ENCODE results near the gene CSNK2B. TPM values are rescaled to one million over a fixed set of nuclear protein-coding genes. Genes with fewer than 3 reads are reported as not detected.

The CSNK2B gene
- total and polyA plus RNA-seq, 9 of the 15 experiments (the other 6 are each of a cell fraction or from before 2014, with no cell fraction given): 120 to 1,126 (median 529) TPM

DNA sequence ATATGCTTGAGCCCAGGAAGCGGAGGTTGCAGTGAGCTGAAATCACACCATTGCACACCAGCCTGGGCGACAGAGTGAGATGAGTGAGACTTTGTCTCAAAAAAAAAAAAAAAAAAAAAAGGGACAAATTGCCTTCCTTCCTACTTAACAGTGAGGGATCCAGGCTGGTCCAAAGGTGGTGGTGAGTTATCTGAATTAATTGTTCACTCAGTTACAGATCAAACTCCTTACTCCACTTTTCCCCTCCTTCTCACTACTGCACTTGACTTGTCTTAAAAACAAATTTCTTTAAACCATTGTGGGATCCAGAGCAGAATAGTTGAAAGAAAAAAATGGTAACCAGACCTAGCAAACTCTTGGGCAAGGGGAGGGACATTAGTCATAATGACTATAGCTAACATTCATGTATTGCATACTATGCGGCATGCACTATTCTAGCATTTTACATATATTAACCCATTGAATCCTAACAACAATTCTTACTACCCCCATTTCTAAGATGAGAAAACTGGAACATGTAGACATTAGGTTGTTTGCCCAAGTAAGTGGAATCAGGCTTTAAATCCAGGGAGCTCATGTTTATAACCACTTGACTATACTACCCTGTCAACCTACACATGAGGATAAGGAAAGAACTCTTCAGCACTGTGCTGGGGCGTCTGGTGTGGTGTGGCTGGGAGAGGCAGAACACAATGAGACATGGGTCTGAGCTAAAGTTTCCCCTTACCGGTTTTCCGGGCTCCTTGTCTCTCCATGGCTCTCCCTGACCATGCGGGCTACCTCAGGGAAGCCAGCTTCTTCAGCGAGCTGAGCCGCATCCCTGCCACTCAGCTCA is 2.5 kb upstream of the CSNK2B start (continued):
- TF ChIP-seq, protein P1, sequence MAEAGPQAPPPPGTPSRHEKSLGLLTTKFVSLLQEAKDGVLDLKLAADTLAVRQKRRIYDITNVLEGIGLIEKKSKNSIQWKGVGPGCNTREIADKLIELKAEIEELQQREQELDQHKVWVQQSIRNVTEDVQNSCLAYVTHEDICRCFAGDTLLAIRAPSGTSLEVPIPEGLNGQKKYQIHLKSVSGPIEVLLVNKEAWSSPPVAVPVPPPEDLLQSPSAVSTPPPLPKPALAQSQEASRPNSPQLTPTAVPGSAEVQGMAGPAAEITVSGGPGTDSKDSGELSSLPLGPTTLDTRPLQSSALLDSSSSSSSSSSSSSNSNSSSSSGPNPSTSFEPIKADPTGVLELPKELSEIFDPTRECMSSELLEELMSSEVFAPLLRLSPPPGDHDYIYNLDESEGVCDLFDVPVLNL (CRISPR knock-in tag; IDR thresholded peaks at IDR 0.05; ENCODE audit: low read depth): no peak
- 0 out of 2 replicates have a peak, but pooled peaks have one; percentile 1 for TF ChIP-seq ZNF143 (CRISPR knock-in tag; IDR thresholded peaks at IDR 0.05)
- TF ChIP-seq ZNF3 (CRISPR knock-in tag; IDR thresholded peaks at IDR 0.05): no peak
- no peak for TF ChIP-seq ATF1 (CRISPR knock-in tag; IDR thresholded peaks at IDR 0.05)
- TF ChIP-seq ATF1 (tag; IDR thresholded peaks at IDR 0.05): peak; percentile 18; the same call in 1 of the 2 replicates
- TF ChIP-seq TGIF2 (CRISPR knock-in tag; IDR thresholded peaks at IDR 0.05): no peak
- TF ChIP-seq EP400 (IDR thresholded peaks at IDR 0.05): no peak
- TF ChIP-seq YY1 (IDR thresholded peaks at IDR 0.05; ENCODE audit: borderline replicate concordance in 1 of 3, control insufficient read depth in 1 of 3, extremely low read depth in 1 of 3, insufficient read depth in 3 of 3, insufficient read length in 1 of 3, insufficient replicate concordance in 2 of 3, low read depth in 1 of 3, low read length in 2 of 3): no peak
- TF ChIP-seq RBM25 (IDR thresholded peaks at IDR 0.05; ENCODE audit: low read depth, low read length, severe bottlenecking): no peak
- TF ChIP-seq SETDB1 (IDR thresholded peaks at IDR 0.05; ENCODE audit: low read length): no peak
- no peak for TF ChIP-seq ZNF212 (CRISPR knock-in tag; IDR thresholded peaks at IDR 0.05)
- TF ChIP-seq HDAC2 (IDR thresholded peaks at IDR 0.05): no peak
- TF ChIP-seq MAFF (IDR thresholded peaks at IDR 0.05; ENCODE audit: low read length): no peak
- TF ChIP-seq ZNF445 (CRISPR knock-in tag; IDR thresholded peaks at IDR 0.05; ENCODE audit: low read depth): no peak
- peak; percentile 41; the same call in 1 of the 2 replicates for TF ChIP-seq ERF (CRISPR knock-in tag; IDR thresholded peaks at IDR 0.05)
- TF ChIP-seq TAF15 (IDR thresholded peaks at IDR 0.05; ENCODE audit: low read depth, low read length): no peak
- no peak for TF ChIP-seq ZNF41 (CRISPR knock-in tag; conservative IDR thresholded peaks at IDR 0.05)
- TF ChIP-seq ZNF408 (CRISPR knock-in tag; IDR thresholded peaks at IDR 0.05; ENCODE audit: low read depth): no peak
- TF ChIP-seq, protein P2, sequence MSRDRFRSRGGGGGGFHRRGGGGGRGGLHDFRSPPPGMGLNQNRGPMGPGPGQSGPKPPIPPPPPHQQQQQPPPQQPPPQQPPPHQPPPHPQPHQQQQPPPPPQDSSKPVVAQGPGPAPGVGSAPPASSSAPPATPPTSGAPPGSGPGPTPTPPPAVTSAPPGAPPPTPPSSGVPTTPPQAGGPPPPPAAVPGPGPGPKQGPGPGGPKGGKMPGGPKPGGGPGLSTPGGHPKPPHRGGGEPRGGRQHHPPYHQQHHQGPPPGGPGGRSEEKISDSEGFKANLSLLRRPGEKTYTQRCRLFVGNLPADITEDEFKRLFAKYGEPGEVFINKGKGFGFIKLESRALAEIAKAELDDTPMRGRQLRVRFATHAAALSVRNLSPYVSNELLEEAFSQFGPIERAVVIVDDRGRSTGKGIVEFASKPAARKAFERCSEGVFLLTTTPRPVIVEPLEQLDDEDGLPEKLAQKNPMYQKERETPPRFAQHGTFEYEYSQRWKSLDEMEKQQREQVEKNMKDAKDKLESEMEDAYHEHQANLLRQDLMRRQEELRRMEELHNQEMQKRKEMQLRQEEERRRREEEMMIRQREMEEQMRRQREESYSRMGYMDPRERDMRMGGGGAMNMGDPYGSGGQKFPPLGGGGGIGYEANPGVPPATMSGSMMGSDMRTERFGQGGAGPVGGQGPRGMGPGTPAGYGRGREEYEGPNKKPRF (IDR thresholded peaks at IDR 0.05; ENCODE audit: low read depth, low read length): no peak
- TF ChIP-seq TFAM (CRISPR knock-in tag; conservative IDR thresholded peaks at IDR 0.05): no peak
- TF ChIP-seq, protein P3, sequence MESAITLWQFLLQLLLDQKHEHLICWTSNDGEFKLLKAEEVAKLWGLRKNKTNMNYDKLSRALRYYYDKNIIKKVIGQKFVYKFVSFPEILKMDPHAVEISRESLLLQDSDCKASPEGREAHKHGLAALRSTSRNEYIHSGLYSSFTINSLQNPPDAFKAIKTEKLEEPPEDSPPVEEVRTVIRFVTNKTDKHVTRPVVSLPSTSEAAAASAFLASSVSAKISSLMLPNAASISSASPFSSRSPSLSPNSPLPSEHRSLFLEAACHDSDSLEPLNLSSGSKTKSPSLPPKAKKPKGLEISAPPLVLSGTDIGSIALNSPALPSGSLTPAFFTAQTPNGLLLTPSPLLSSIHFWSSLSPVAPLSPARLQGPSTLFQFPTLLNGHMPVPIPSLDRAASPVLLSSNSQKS (CRISPR knock-in tag; IDR thresholded peaks at IDR 0.05): no peak
- peak in 1 of 2 experiments; percentile 31; a peak in 1 of 4 replicates for TF ChIP-seq SRF (CRISPR knock-in tag; IDR thresholded peaks at IDR 0.05)
- no peak for TF ChIP-seq HMGN3 (IDR thresholded peaks at IDR 0.05; ENCODE audit: borderline replicate concordance, extremely low read depth, insufficient read length, low read depth, low read length)
- no peak for TF ChIP-seq ZSCAN29 (IDR thresholded peaks at IDR 0.05)
- no peak for TF ChIP-seq EHMT2 (IDR thresholded peaks at IDR 0.05)
- no peak for TF ChIP-seq MAFK (IDR thresholded peaks at IDR 0.05; ENCODE audit: low read length)
